ENCODE data around the gene CMTM7. TPM values are rescaled to one million over a fixed set of nuclear protein-coding genes. Genes with fewer than 3 reads are reported as not detected.

CMTM7 gene
- total RNA-seq, 1 donor from 2014 or later: 5.8 TPM

- DNase-seq (ENCODE audit: low read depth) (peak; percentile 94), FAIRE-seq (no peak)
- H3K36me3 ChIP-seq (ENCODE audit: control insufficient read depth, insufficient read depth, low read length): no peaks in the 10 kb centered on the region
- H3K27me3 ChIP-seq (ENCODE audit: control insufficient read depth, insufficient read depth, low read length): no peaks in the 10 kb centered on the region
- TF ChIP-seq, protein P1, sequence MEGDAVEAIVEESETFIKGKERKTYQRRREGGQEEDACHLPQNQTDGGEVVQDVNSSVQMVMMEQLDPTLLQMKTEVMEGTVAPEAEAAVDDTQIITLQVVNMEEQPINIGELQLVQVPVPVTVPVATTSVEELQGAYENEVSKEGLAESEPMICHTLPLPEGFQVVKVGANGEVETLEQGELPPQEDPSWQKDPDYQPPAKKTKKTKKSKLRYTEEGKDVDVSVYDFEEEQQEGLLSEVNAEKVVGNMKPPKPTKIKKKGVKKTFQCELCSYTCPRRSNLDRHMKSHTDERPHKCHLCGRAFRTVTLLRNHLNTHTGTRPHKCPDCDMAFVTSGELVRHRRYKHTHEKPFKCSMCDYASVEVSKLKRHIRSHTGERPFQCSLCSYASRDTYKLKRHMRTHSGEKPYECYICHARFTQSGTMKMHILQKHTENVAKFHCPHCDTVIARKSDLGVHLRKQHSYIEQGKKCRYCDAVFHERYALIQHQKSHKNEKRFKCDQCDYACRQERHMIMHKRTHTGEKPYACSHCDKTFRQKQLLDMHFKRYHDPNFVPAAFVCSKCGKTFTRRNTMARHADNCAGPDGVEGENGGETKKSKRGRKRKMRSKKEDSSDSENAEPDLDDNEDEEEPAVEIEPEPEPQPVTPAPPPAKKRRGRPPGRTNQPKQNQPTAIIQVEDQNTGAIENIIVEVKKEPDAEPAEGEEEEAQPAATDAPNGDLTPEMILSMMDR (IDR thresholded peaks at IDR 0.05; ENCODE audit: insufficient read depth, low read length, severe bottlenecking): peak; percentile 39
- H3K4me3 ChIP-seq (ENCODE audit: low read depth, low read length): no peak overlapping the region
These were observed 28.7 kb downstream of the CMTM7 start for GRCh38 chr3:32420126-32421038.

DNA sequence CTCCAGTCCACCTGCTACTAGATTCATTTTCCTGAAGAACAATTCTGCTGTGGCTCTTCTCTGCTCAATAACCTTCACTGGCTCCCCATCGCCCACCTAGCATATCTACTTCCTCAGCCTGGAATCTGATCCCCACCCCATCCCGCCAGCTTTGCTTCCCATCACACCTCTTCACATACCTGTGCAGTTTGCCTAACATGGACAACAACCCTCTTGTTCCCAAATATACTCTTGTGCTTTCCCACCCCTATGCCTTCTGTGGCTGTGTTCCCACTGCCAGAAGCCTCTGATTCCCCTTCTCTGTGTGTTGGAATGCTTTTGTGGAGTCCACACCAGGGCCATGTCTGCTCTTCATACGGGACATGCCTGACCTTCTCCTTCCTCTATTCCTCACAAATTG is 29.5 kb downstream of the CMTM7 start:
- no peaks in the 10 kb centered on the region for H3K36me3 ChIP-seq (ENCODE audit: control insufficient read depth, insufficient read depth, low read length)
- DNase-seq (ENCODE audit: low read depth): no peak
- H3K4me3 ChIP-seq (ENCODE audit: low read depth, low read length): no peak overlapping the region
- TF ChIP-seq, protein P1 (IDR thresholded peaks at IDR 0.05; ENCODE audit: insufficient read depth, low read length, severe bottlenecking): no peak
- H3K27me3 ChIP-seq (ENCODE audit: control insufficient read depth, insufficient read depth, low read length): no peaks in the 10 kb centered on the region
- no peak for FAIRE-seq

DNA sequence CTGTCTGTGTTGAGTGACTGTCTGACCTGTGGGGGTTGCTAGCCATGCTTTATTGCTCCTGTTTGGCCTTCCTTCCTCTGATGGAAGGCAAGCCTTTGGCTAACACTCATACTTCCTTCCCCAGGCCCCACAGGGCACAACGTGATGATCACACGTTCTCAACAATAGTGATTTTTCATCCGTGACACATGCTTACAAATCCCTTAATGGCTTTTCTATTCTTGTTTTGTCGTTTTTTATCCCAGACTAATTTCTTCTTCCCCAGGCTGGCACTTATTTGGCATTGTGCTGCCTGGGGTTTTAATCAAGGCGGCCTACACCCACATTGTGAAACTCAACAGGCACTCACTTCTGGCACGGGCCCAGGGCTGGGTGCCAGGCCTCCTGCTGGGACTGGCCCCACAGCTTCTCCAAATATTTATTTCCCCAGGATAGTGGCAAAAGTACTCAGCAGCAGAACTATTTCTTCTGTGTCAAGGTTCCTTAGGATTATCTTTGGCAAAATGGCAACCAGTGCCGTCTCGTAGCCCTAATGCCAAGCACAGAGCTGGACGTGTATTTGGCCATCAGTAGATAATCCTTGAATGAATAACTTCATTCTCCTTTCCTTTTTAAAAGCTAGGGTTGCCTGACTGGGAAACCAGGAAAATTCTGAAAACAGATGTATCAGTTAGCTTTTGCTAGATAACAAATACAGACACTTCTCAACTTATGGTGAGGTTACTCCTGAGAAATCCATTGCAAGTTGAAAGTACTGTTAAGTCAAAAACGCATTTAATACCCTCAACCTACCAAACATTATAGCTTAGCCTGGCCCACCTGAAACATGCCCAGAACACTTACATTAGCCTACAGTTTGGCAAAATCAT is 30.6 kb downstream of the CMTM7 start:
- TF ChIP-seq, protein P1 (IDR thresholded peaks at IDR 0.05; ENCODE audit: insufficient read depth, low read length, severe bottlenecking): no peak
- H3K36me3 ChIP-seq (ENCODE audit: control insufficient read depth, insufficient read depth, low read length): no peaks in the 10 kb centered on the region
- H3K4me3 ChIP-seq (ENCODE audit: low read depth, low read length): no peak overlapping the region
- peak; percentile 94 for DNase-seq (ENCODE audit: low read depth)
- FAIRE-seq: peak; percentile 36
- H3K27me3 ChIP-seq (ENCODE audit: control insufficient read depth, insufficient read depth, low read length): no peaks in the 10 kb centered on the region

DNA sequence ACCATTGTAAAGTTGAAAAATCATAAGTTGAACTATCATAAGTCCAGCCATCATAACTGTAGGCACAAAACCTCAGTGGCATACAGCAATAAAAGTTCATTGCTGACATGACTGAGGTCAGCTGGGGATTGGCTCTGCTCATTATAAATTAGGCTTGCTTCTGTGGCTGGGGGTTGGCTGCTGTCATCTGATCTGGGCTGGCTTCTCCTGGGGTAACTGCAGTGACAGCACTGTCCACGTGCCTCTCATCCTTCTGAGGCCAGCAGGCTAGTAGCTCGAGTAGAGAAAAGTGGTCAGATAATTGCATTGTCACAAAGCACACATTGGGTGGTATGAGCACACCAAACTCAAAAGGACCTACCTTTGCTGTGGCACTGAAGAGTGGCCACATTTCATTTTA is 31.3 kb downstream of the CMTM7 start:
- FAIRE-seq (no peak), DNase-seq (ENCODE audit: low read depth) (no peak)
- H3K36me3 ChIP-seq (ENCODE audit: control insufficient read depth, insufficient read depth, low read length): no peaks in the 10 kb centered on the region

DNA sequence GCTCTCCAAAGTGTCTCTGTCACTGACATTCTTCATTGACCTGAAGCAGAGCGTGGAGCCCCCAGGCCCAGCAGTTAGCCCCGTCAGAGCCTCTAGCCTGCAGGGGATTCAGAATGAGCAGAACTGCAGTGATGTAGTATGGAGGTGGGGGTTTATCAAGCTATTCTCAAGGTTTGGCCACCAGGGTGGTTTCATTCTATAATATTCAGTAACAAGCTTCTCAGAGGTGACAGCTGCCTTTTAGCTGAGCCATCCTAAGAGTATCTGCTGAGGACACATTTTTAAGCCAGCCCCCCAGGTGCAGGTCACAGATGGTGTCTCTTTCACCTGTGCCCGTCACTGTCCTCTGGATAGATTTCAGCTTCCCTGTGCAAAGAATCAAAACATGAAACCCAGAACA is 31.9 kb downstream of the CMTM7 start:
- Histone ChIP-seq H3K27me3 (ENCODE audit: control insufficient read depth, insufficient read depth, low read length) (no peaks in the 10 kb centered on the region), H3K4me3 (ENCODE audit: low read depth, low read length) (no peak overlapping the region), H3K36me3 (ENCODE audit: control insufficient read depth, insufficient read depth, low read length) (no peaks in the 10 kb centered on the region)
- TF ChIP-seq, protein P1 (IDR thresholded peaks at IDR 0.05; ENCODE audit: insufficient read depth, low read length, severe bottlenecking): no peak
- no peak for DNase-seq (ENCODE audit: low read depth)
- no peak for FAIRE-seq

More for the DNA sequence above, 31.3 kb downstream of the CMTM7 start:
- TF ChIP-seq, protein P1 (IDR thresholded peaks at IDR 0.05; ENCODE audit: insufficient read depth, low read length, severe bottlenecking): no peak
- H3K4me3 ChIP-seq (ENCODE audit: low read depth, low read length): no peak overlapping the region
- no peaks in the 10 kb centered on the region for H3K27me3 ChIP-seq (ENCODE audit: control insufficient read depth, insufficient read depth, low read length)
